K562 (cell line): Measurements from ENCODE around the gene FAM219A. TPM values are rescaled to one million over a fixed set of nuclear protein-coding genes. Genes with fewer than 3 reads are reported as not detected.

ENCODE experiments used
- ARID3A ChIP-seq: IDR thresholded peaks from 2 replicates; pipeline ENCODE4 v1.6.1; 2012; ENCODE audit warnings: low read depth, low read length, improper control_type of control experiment, borderline replicate concordance
- GABPA ChIP-seq: fragments of 200-800 bp; sonication (Bioruptor generic); conservative IDR thresholded peaks from 2 replicates; pipeline ENCODE4 v1.6.1; 2016; ENCODE audit warnings: low read depth, missing genetic modification characterization, missing compliant biosample characterization
- GTF3C2 ChIP-seq: IDR thresholded peaks from 3 replicates; pipeline ENCODE4 v1.6.1; 2011; ENCODE audit warnings: borderline replicate concordance, mild to moderate bottlenecking, moderate library complexity; ENCODE audit not compliant: insufficient read length; ENCODE audit errors: extremely low read depth
- HIVEP1 ChIP-seq: fragments of 250-450 bp; sonication (Bioruptor Pico); IDR thresholded peaks from 2 replicates; pipeline ENCODE4 v1.4.0; 2020; ENCODE audit warnings: mild to moderate bottlenecking
- IRF1 ChIP-seq: sonication (generic); formaldehyde crosslinking; IDR thresholded peaks from 2 replicates; pipeline ENCODE4 v1.8.0; 2022; ENCODE audit warnings: missing genetic modification reagents, mild to moderate bottlenecking, borderline replicate concordance
- MTA1 ChIP-seq: fragments of 450-650 bp; IDR thresholded peaks from 2 replicates; pipeline ENCODE4 v1.6.1; 2017; ENCODE audit warnings: borderline replicate concordance
- NFATC3 ChIP-seq: fragments of 450-650 bp; IDR thresholded peaks from 2 replicates; pipeline ENCODE4 v1.6.1; 2017; ENCODE audit warnings: mild to moderate bottlenecking
- PKNOX1 ChIP-seq: fragments of 450-650 bp; IDR thresholded peaks from 2 replicates; pipeline ENCODE4 v1.6.1; 2016
- RAD21 ChIP-seq, 2 experiments: fragments of 250-450 bp in 1 of 2; fragments of 450-650 bp in 1 of 2; sonication (Bioruptor Pico) in 1 of 2; formaldehyde crosslinking in 1 of 2; IDR thresholded peaks in 1 of 2; conservative IDR thresholded peaks in 1 of 2; 2 replicates each; pipeline versions ENCODE4 v1.4.0 to v1.8.0; 2020 to 2022; ENCODE audit warnings: mild to moderate bottlenecking in 2 of 2, moderate library complexity in 1 of 2
- SRSF1 ChIP-seq: fragments of 200-400 bp; formaldehyde crosslinking; IDR thresholded peaks from 2 replicates; pipeline ENCODE4 v1.6.1; 2017; ENCODE audit warnings: mild to moderate bottlenecking, low read depth, low read length, moderate library complexity
- TFAP4 ChIP-seq: sonication (generic); formaldehyde crosslinking; IDR thresholded peaks from 2 replicates; pipeline ENCODE4 v1.8.0; 2022; ENCODE audit warnings: missing genetic modification reagents, mild to moderate bottlenecking, moderate library complexity, borderline replicate concordance
- TOE1 ChIP-seq, 2 experiments: fragments of 450-650 bp in 1 of 2; sonication (generic) in 1 of 2; formaldehyde crosslinking in 1 of 2; IDR thresholded peaks; 2 replicates each; pipeline versions ENCODE4 v1.7.1 to v1.8.0; 2016 to 2022; ENCODE audit warnings: borderline replicate concordance in 2 of 2, mild to moderate bottlenecking in 2 of 2, antibody characterized with exemption in 1 of 2, inconsistent platforms in 1 of 2, low read depth in 1 of 2, missing genetic modification reagents in 1 of 2, moderate library complexity in 1 of 2
- USF2 ChIP-seq: sonication (generic); formaldehyde crosslinking; IDR thresholded peaks from 2 replicates; pipeline ENCODE4 v1.5.0; 2020; ENCODE audit warnings: missing genetic modification reagents
- YY1 ChIP-seq, 3 experiments: IDR thresholded peaks; 2 replicates each; pipeline ENCODE4 v1.6.1; 2011; ENCODE audit warnings: low read length in 2 of 3, mild to moderate bottlenecking in 2 of 3, moderate library complexity in 2 of 3, borderline replicate concordance in 1 of 3, control low read depth in 1 of 3, low read depth in 1 of 3; ENCODE audit not compliant: insufficient read depth in 3 of 3, insufficient replicate concordance in 2 of 3, control insufficient read depth in 1 of 3, insufficient read length in 1 of 3; ENCODE audit errors: extremely low read depth in 1 of 3
- ZNF41 ChIP-seq: fragments of 250-450 bp; sonication (Bioruptor Pico); conservative IDR thresholded peaks from 2 replicates; pipeline ENCODE4 v1.4.0; 2020; ENCODE audit warnings: mild to moderate bottlenecking
- ZNF75A ChIP-seq: fragments of 450-650 bp; formaldehyde crosslinking; IDR thresholded peaks from 2 replicates; pipeline ENCODE4 v1.4.0; 2020; ENCODE audit warnings: mild to moderate bottlenecking
- polyA plus RNA-seq, 8 experiments: library from polyadenylated mRNA; depleted of rRNA in 4 of 8; stranded (reverse) in 5 of 8; unstranded in 3 of 8; fragments of >200 nt; fragmentation: Nextera tagmentation in 2 of 8; fragmentation: Illumina TruSeq in 1 of 8; extraction: Ambion mirVana in 2 of 8; extraction: Trizol in 1 of 8; gene quantifications; 2 replicates each; pipeline versions ENCODE4 v1.2.1 to v1.2.3, GENCODE V29; 2011 to 2014; ENCODE audit warnings: inconsistent platforms in 1 of 8, missing spikeins in 1 of 8
- total RNA-seq, 7 experiments: library from RNA; depleted of rRNA in 6 of 7; stranded (reverse); fragments of >200 nt in 6 of 7; fragmentation: Illumina TruSeq in 2 of 7; extraction: Trizol in 2 of 7; gene quantifications; 2 replicates each; pipeline versions ENCODE4 v1.2.1 to v1.2.3, GENCODE V29; 2011 to 2021; ENCODE audit warnings: low replicate concordance in 1 of 7

FAM219A gene
- total and polyA plus RNA-seq, 9 of the 15 experiments (the other 6 are each of a cell fraction or from before 2014, with no cell fraction given) = 0.63 to 8.6 (median 2.9) TPM

GRCh38 chr9:34379334-34380033 lies 78.9 kb downstream of the FAM219A start (continued):
- no peak for TF ChIP-seq HIVEP1 (CRISPR knock-in tag)
- no peak for TF ChIP-seq GTF3C2
- 0 out of 2 replicates have a peak, but pooled peaks have one; percentile 48 for TF ChIP-seq TOE1 (IDR thresholded peaks at IDR 0.05; ENCODE audit: borderline replicate concordance)
- TF ChIP-seq TOE1 (CRISPR knock-in tag; IDR thresholded peaks at IDR 0.05; ENCODE audit: borderline replicate concordance, low read depth) = no peak
- TF ChIP-seq YY1 (IDR thresholded peaks at IDR 0.05; ENCODE audit: borderline replicate concordance in 1 of 3, control insufficient read depth in 1 of 3, extremely low read depth in 1 of 3, insufficient read depth in 3 of 3, insufficient read length in 1 of 3, insufficient replicate concordance in 2 of 3, low read depth in 1 of 3, low read length in 2 of 3) = peak in 1 of 3 experiments; percentile 27
- TF ChIP-seq SRSF1 = no peak
- TF ChIP-seq GABPA (tag) = no peak
- TF ChIP-seq RAD21 (CRISPR knock-in tag; conservative IDR thresholded peaks at IDR 0.05 in 1 of 2, IDR thresholded peaks at IDR 0.05 in 1 of 2) = peak; percentile 64 to 80
- peak; percentile 46; the same call in 1 of the 2 replicates for TF ChIP-seq PKNOX1
- TF ChIP-seq NFATC3 = no peak
- TF ChIP-seq USF2 = no peak
- TF ChIP-seq TFAP4 (CRISPR knock-in tag) = peak; percentile 49; the same call in 1 of the 2 replicates
- no peak for TF ChIP-seq MTA1
- no peak for TF ChIP-seq ZNF41 (CRISPR knock-in tag)
- TF ChIP-seq IRF1 (CRISPR knock-in tag) = no peak
- no peak for TF ChIP-seq ZNF75A (CRISPR knock-in tag)
- no peak for TF ChIP-seq ARID3A
